RWPE1 (cell line): ENCODE results near the gene PTGDS.
A peak's percentile ranks its signal among the peaks of the same experiment; 100 is the strongest.

ENCODE experiments used
- CTCF ChIA-PET: fragments of 350-600 bp; sonication (Branson Sonifier 250); formaldehyde crosslinking; extraction: SDS; loops from one replicate; lab custom pipeline; 2021; lab: Yijun Ruan, JAX
- POLR2A ChIA-PET: fragments of 400-600 bp; formaldehyde crosslinking; extraction: SDS; loops from one replicate; lab custom pipeline; 2020; ENCODE audit warnings: antibody characterized with exemption; ENCODE audit not compliant: low non-redundant PET; lab: Yijun Ruan, JAX
- DNase-seq: peaks from one replicate; pipeline ENCODE4 v3.0.0; 2012; ENCODE audit warnings: low spot score
- H3K27ac ChIP-seq: fragments of 450-650 bp; 2 replicates; pipeline ENCODE4 v1.5.1; 2017
- TF ChIP-seq, protein P1 (sequence below): fragments of 450-650 bp; conservative IDR thresholded peaks from 2 replicates; pipeline ENCODE4 v1.5.1; 2017; ENCODE audit warnings: low read depth, mild to moderate bottlenecking

The PTGDS gene

DNA sequence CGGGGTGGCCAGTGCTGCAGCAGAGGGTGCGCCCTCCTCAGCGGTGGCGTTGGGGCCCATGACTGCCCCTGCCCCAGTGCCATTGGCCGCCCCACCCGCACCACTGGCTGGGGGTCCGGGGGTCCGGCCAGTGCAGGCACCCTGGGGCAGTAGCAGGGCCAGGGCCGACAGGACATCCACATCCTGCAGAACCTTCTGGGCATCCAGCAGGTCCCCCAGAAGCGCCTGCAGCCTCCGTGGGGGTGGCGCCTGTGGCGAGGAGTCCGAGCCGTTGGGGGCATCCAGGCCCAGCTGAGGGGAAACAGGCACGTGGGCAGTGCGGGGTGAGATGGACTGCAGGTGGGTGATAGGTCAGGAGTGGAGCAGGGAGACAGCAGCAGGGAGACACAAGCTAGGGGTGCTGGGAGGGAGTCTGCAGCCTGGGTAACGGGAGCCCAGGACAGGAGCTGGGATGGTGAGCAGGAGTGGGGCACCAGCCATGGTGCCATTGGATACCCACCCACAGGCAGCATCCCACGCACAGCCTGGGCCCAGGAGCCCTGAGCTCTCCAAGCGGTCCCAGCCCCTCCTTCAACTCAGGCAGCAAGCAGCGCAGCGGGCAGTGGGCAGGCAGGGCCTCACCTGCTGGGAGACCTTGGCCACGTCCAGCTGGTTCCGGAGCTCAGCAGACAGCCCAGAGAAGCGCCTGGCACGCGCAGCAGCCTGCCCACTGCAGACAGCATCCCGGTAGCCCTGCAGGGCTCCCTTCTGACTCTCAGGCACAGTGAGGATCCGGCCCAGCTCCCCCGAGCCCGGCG, 43.7 kb downstream of the PTGDS start:
- TF ChIP-seq, protein P1, sequence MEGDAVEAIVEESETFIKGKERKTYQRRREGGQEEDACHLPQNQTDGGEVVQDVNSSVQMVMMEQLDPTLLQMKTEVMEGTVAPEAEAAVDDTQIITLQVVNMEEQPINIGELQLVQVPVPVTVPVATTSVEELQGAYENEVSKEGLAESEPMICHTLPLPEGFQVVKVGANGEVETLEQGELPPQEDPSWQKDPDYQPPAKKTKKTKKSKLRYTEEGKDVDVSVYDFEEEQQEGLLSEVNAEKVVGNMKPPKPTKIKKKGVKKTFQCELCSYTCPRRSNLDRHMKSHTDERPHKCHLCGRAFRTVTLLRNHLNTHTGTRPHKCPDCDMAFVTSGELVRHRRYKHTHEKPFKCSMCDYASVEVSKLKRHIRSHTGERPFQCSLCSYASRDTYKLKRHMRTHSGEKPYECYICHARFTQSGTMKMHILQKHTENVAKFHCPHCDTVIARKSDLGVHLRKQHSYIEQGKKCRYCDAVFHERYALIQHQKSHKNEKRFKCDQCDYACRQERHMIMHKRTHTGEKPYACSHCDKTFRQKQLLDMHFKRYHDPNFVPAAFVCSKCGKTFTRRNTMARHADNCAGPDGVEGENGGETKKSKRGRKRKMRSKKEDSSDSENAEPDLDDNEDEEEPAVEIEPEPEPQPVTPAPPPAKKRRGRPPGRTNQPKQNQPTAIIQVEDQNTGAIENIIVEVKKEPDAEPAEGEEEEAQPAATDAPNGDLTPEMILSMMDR = no peak
- DNase-seq = no peak
- H3K27ac ChIP-seq = peak overlapping the region; percentile 47
- ChIA-PET CTCF (interaction anchor here (0.6 to 6.1 kb wide), 4 partner anchors 14 to 487 kb away, joined by 4 to 36 read pairs (median 5); no protein-coding TSS in a partner anchor), POLR2A (interaction anchor here (0.6 kb wide), 2 partner anchors 61 to 204 kb away, joined by 3 to 4 read pairs; no protein-coding TSS in a partner anchor)

DNA sequence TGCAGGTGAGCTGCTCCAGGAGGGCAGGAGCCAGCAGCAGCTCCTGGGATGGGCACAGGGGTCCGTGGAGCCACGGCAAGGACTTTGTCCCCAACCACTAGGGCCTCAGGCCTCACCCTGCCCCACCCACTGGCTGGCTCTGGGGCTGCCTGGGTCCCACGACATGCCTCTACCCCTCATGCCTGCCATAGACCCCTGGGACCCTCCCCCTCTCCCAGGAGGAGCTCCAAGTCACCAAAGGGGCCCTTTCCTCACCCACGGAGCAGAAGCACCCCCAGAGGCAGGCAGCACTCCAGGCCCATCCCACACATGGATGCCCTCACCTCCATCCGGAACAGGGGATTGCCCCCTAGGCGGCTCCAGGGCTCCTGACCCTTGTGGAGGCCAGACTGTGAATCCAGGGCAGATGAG, 44.3 kb downstream of the PTGDS start:
- ChIA-PET CTCF (interaction anchor here (0.7 to 6.1 kb wide), 3 partner anchors 13 to 76 kb away, joined by 4 to 36 read pairs (median 5); no protein-coding TSS in a partner anchor), POLR2A (interaction anchor here (0.6 kb wide), 1 partner anchor 205 kb away, joined by 3 read pairs; no protein-coding TSS in a partner anchor)
- DNase-seq = no peak
- TF ChIP-seq, protein P1 = no peak
- peak overlapping the region; percentile 47 for H3K27ac ChIP-seq

DNA sequence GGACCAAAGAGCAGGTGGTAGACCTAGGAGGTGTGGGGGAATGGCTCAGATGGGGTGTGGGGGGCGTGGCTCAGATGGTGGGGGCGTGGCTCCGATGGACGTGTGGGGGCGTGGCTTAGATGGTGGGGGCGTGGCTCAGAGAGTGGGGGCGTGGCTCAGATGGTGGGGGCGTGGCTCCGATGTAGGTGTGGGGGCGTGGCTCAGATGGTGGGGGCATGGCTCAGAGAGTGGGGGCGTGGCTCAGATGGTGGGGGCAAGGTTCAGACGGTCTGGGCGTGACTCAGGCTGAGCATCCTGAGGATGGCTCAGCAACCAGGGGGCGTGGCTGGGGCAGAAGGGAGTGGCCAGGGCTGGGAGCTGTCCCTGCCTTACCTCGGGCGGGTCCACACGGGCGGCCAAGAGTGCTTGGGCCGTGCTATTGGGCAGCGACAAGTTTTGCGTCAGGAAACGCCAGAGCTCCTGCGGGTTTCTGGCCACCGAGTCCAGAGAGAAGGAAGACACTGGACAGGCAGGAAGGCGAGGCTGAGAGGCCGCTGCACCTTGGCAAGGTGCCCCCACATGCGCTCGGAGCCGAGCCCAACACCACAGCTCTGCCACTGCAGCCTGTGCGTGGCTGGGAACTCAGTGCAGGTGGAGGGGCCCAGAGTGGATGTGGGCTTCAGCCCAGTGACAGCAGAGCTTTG, 44.8 kb downstream of the PTGDS start:
- peak; percentile 95 for DNase-seq
- peak overlapping the region; percentile 81 for H3K27ac ChIP-seq
- ChIA-PET POLR2A (interaction anchor here (0.6 kb wide), 1 partner anchor 205 kb away, joined by 3 read pairs; no protein-coding TSS in a partner anchor), CTCF (interaction anchor here (0.6 to 6.1 kb wide), 3 partner anchors 13 to 63 kb away, joined by 3 to 36 read pairs (median 7); no protein-coding TSS in a partner anchor)
- TF ChIP-seq, protein P1 = no peak

DNA sequence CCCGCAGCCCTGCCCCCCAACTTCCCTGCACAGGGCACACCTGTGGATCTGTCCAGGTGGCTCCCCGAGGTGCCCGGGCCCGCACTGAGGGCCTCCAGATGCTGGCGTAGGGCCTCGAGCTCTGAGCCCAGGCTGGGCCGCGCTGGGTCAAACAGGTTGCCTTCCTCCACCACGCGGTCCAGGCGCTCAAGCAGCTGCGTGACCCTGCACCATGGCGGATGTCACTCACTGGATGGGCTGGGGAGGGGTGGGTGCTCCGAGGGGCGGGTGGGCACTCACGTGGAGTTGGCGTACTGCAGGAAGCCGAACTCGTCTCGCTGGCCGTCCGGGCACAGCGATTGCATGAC, 45.3 kb downstream of the PTGDS start:
- no peak for DNase-seq
- peak overlapping the region; percentile 81 for H3K27ac ChIP-seq
- CTCF ChIA-PET = interaction anchor here (0.6 to 6.1 kb wide), 3 partner anchors 12 to 62 kb away, joined by 3 to 36 read pairs (median 7); no protein-coding TSS in a partner anchor

DNA sequence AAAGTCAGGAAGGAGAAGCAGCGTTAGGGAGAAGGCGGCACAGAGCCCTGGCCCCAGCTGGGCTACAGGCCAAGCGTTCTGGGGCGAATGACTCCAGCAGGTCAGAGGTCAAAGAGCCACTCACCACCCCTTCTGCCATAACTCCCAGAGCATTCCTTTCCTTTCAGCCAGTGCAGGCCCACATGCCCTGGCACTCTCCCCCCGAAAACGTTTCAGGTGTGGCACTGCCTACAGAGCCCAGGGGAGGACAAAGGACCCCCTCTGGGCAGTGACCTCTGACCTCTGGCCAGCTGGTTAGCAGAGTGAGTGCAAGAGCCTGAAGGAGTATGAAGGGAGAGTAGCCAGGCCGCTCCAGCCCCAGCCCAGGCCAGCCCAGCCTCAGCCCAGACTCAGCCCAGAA, 45.9 kb downstream of the PTGDS start:
- no peak for DNase-seq
- CTCF ChIA-PET = interaction anchor here (0.6 to 6.1 kb wide), 3 partner anchors 12 to 279 kb away, joined by 3 to 36 read pairs (median 4); partner anchors contain the start of gene NRARP
- TF ChIP-seq, protein P1 = no peak
- POLR2A ChIA-PET = no interaction called here
- peak overlapping the region; percentile 81 for H3K27ac ChIP-seq

More for the DNA sequence above, 45.3 kb downstream of the PTGDS start:
- TF ChIP-seq, protein P1 = no peak
- POLR2A ChIA-PET = no interaction called here

DNA sequence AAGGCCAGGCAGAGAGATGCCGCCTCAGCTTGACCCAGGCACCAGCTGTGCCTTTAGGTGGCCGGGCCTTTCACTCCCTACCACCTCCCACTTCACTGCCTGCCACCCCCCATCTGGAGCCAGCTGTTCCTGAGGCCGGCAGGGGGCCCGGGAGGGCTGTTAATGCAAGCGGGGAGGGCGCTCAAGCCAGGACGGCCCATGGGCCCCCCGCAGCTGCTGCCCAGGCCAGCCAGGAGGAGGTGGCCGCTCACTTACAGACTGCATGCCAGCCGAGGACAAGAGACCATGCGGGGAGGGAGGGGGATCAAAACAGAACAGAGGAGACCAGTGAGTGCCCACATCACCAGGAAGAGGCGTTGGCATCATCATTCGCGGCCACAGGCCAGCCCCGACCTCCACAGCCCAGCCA, 46.3 kb downstream of the PTGDS start:
- DNase-seq = no peak
- TF ChIP-seq, protein P1 = no peak
- CTCF ChIA-PET = interaction anchor here (0.5 to 6.1 kb wide), 4 partner anchors 11 to 279 kb away, joined by 3 to 36 read pairs (median 4); partner anchors contain the start of gene NRARP
- POLR2A ChIA-PET = no interaction called here
- H3K27ac ChIP-seq = peak overlapping the region; percentile 81
